Ishikawa (cell line): ENCODE results near the gene CFAP46.

Experiments
- EGR1 ChIP-seq: IDR thresholded peaks from 2 replicates; pipeline ENCODE4 v1.6.1; 2012
- NFIC ChIP-seq: IDR thresholded peaks from 2 replicates; pipeline ENCODE4 v1.6.1; 2012
- RAD21 ChIP-seq: IDR thresholded peaks from 2 replicates; pipeline ENCODE4 v1.6.1; 2012; ENCODE audit warnings: low read depth
- TEAD4 ChIP-seq: IDR thresholded peaks from 2 replicates; pipeline ENCODE4 v1.6.1; 2012
- YY1 ChIP-seq: IDR thresholded peaks from 2 replicates; pipeline ENCODE4 v1.6.1; 2012; ENCODE audit warnings: low read depth
- TF ChIP-seq, protein P1 (sequence below): IDR thresholded peaks from 2 replicates; pipeline ENCODE4 v1.6.1; 2012
- TF ChIP-seq, protein P2 (sequence below): IDR thresholded peaks from 2 replicates; pipeline ENCODE4 v1.6.1; 2012

DNA sequence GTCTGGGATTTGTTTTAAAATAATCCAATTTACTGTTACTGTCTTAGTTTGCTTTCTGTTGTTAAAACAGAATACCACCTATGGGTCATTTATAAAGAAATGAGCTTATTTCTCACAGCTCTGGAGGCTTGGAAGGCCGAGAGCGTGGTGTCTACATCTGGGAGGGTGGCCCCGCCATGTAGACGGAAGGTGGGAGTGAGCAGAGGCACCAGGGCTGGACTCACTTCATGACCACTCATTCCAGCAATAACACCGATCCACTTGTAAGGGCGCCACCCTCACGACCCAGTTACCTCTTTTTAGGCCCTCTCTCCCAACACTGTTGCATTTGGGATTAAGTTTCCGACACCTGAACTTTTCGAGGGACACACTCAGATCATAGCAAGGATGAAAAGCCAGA lies 36.2 kb upstream of the CFAP46 start:
- TF ChIP-seq, protein P1, sequence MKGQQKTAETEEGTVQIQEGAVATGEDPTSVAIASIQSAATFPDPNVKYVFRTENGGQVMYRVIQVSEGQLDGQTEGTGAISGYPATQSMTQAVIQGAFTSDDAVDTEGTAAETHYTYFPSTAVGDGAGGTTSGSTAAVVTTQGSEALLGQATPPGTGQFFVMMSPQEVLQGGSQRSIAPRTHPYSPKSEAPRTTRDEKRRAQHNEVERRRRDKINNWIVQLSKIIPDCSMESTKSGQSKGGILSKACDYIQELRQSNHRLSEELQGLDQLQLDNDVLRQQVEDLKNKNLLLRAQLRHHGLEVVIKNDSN, result no peak
- TF ChIP-seq NFIC (no peak), EGR1 (no peak), RAD21 (no peak), YY1 (no peak), TEAD4 (no peak)
- TF ChIP-seq, protein P2, sequence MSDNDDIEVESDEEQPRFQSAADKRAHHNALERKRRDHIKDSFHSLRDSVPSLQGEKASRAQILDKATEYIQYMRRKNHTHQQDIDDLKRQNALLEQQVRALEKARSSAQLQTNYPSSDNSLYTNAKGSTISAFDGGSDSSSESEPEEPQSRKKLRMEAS, result no peak
